HepG2 (cell line): ENCODE data around the gene SNX10. TPM values are rescaled to one million over a fixed set of nuclear protein-coding genes. Genes with fewer than 3 reads are reported as not detected.
A peak's percentile ranks its signal among the peaks of the same experiment; 100 is the strongest.

Source experiments
- KDM5B ChIP-seq: sonication (generic); formaldehyde crosslinking; IDR thresholded peaks from 2 replicates; pipeline ENCODE4 v1.4.0; 2020; ENCODE audit warnings: missing genetic modification reagents, mild to moderate bottlenecking, borderline replicate concordance
- SRF ChIP-seq: IDR thresholded peaks from 2 replicates; pipeline ENCODE4 v1.6.1; 2011; ENCODE audit warnings: mild to moderate bottlenecking, low read depth, low read length, moderate library complexity
- TBX2 ChIP-seq: sonication (generic); formaldehyde crosslinking; IDR thresholded peaks from 2 replicates; pipeline ENCODE4 v1.5.0; 2020; ENCODE audit warnings: missing genetic modification reagents, mild to moderate bottlenecking, borderline replicate concordance
- ZNF281 ChIP-seq: sonication (generic); formaldehyde crosslinking; IDR thresholded peaks from 2 replicates; pipeline ENCODE4 v1.4.0; 2020; ENCODE audit warnings: missing genetic modification reagents, borderline replicate concordance
- polyA plus RNA-seq, 8 experiments: library from polyadenylated mRNA; depleted of rRNA in 3 of 8; stranded (reverse) in 7 of 8; unstranded in 1 of 8; fragments of >200 nt; fragmentation: Illumina TruSeq in 4 of 8; extraction: Trizol in 4 of 8; gene quantifications; 2 replicates each; pipeline versions ENCODE4 v1.2.1 to v1.2.3, GENCODE V29; 2011 to 2016; ENCODE audit warnings: low read depth in 4 of 8, missing spikeins in 1 of 8, mixed read lengths in 1 of 8; ENCODE audit not compliant: insufficient read depth in 1 of 8
- total RNA-seq, 5 experiments: library from RNA; depleted of rRNA; stranded (reverse); fragments of >200 nt; fragmentation: Illumina TruSeq; extraction: Trizol; gene quantifications; 2 replicates each; pipeline ENCODE4 v1.2.3, GENCODE V29; 2016; ENCODE audit warnings: low read depth in 1 of 5
- TF ChIP-seq, protein P1 (sequence below): sonication (generic); formaldehyde crosslinking; IDR thresholded peaks from 2 replicates; pipeline ENCODE4 v1.4.0; 2020; ENCODE audit warnings: mild to moderate bottlenecking, missing genetic modification reagents, borderline replicate concordance
- TF ChIP-seq, protein P2 (sequence below): sonication (generic); formaldehyde crosslinking; conservative IDR thresholded peaks from 2 replicates; pipeline ENCODE4 v1.4.0; 2020; ENCODE audit warnings: mild to moderate bottlenecking, missing genetic modification reagents, moderate library complexity
- TF ChIP-seq, protein P3 (sequence below): IDR thresholded peaks from 2 replicates; pipeline ENCODE4 v1.6.1; 2018; ENCODE audit warnings: missing genetic modification reagents, mild to moderate bottlenecking, missing compliant biosample characterization
- TF ChIP-seq, protein P4 (sequence below): sonication (generic); formaldehyde crosslinking; IDR thresholded peaks from 2 replicates; pipeline ENCODE4 v1.5.1; 2020; ENCODE audit warnings: mild to moderate bottlenecking, missing genetic modification reagents

SNX10 gene
- total and polyA plus RNA-seq, 2 of the 13 experiments (the other 11 are each of a cell fraction or from before 2014, with no cell fraction given): 26.0 to 27.6 TPM

DNA sequence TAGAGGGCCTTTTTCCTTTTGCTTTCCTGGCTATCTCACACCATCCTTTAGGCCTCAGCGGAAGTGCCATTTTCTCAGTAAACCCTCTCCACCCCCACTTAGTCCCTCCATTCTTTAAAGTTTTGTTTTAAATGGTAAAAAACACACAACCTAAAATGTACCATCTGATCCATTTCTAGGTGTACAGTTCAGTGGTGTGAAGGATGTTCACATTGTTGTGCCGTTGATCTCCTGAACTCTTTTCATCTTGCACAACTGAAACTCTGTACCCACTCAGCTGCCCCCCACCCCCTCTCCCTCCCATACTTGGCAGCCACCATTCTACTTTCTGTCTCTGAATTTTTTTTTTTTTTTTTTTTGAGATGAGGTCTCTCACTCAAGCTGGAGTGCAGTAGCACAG is 52.2 kb downstream of the SNX10 start (continued):
- TF ChIP-seq, protein P1, sequence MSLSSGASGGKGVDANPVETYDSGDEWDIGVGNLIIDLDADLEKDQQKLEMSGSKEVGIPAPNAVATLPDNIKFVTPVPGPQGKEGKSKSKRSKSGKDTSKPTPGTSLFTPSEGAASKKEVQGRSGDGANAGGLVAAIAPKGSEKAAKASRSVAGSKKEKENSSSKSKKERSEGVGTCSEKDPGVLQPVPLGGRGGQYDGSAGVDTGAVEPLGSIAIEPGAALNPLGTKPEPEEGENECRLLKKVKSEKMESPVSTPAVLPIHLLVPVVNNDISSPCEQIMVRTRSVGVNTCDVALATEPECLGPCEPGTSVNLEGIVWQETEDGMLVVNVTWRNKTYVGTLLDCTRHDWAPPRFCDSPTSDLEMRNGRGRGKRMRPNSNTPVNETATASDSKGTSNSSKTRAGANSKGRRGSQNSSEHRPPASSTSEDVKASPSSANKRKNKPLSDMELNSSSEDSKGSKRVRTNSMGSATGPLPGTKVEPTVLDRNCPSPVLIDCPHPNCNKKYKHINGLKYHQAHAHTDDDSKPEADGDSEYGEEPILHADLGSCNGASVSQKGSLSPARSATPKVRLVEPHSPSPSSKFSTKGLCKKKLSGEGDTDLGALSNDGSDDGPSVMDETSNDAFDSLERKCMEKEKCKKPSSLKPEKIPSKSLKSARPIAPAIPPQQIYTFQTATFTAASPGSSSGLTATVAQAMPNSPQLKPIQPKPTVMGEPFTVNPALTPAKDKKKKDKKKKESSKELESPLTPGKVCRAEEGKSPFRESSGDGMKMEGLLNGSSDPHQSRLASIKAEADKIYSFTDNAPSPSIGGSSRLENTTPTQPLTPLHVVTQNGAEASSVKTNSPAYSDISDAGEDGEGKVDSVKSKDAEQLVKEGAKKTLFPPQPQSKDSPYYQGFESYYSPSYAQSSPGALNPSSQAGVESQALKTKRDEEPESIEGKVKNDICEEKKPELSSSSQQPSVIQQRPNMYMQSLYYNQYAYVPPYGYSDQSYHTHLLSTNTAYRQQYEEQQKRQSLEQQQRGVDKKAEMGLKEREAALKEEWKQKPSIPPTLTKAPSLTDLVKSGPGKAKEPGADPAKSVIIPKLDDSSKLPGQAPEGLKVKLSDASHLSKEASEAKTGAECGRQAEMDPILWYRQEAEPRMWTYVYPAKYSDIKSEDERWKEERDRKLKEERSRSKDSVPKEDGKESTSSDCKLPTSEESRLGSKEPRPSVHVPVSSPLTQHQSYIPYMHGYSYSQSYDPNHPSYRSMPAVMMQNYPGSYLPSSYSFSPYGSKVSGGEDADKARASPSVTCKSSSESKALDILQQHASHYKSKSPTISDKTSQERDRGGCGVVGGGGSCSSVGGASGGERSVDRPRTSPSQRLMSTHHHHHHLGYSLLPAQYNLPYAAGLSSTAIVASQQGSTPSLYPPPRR (CRISPR knock-in tag): 0 out of 2 replicates have a peak, but pooled peaks have one; percentile 1
- TF ChIP-seq, protein P2, sequence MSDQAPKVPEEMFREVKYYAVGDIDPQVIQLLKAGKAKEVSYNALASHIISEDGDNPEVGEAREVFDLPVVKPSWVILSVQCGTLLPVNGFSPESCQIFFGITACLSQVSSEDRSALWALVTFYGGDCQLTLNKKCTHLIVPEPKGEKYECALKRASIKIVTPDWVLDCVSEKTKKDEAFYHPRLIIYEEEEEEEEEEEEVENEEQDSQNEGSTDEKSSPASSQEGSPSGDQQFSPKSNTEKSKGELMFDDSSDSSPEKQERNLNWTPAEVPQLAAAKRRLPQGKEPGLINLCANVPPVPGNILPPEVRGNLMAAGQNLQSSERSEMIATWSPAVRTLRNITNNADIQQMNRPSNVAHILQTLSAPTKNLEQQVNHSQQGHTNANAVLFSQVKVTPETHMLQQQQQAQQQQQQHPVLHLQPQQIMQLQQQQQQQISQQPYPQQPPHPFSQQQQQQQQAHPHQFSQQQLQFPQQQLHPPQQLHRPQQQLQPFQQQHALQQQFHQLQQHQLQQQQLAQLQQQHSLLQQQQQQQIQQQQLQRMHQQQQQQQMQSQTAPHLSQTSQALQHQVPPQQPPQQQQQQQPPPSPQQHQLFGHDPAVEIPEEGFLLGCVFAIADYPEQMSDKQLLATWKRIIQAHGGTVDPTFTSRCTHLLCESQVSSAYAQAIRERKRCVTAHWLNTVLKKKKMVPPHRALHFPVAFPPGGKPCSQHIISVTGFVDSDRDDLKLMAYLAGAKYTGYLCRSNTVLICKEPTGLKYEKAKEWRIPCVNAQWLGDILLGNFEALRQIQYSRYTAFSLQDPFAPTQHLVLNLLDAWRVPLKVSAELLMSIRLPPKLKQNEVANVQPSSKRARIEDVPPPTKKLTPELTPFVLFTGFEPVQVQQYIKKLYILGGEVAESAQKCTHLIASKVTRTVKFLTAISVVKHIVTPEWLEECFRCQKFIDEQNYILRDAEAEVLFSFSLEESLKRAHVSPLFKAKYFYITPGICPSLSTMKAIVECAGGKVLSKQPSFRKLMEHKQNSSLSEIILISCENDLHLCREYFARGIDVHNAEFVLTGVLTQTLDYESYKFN: peak; percentile 68; the same call in 1 of the 2 replicates
- TF ChIP-seq, protein P3, sequence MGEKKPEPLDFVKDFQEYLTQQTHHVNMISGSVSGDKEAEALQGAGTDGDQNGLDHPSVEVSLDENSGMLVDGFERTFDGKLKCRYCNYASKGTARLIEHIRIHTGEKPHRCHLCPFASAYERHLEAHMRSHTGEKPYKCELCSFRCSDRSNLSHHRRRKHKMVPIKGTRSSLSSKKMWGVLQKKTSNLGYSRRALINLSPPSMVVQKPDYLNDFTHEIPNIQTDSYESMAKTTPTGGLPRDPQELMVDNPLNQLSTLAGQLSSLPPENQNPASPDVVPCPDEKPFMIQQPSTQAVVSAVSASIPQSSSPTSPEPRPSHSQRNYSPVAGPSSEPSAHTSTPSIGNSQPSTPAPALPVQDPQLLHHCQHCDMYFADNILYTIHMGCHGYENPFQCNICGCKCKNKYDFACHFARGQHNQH: 0 out of 2 replicates have a peak, but pooled peaks have one; percentile 49
- TF ChIP-seq SRF: peak; percentile 62; the same call in 1 of the 2 replicates
- TF ChIP-seq KDM5B (CRISPR knock-in tag): no peak
- TF ChIP-seq TBX2 (CRISPR knock-in tag): peak; percentile 32; the same call in 1 of the 2 replicates
- TF ChIP-seq ZNF281: peak; percentile 56; the same call in 1 of the 2 replicates
- TF ChIP-seq, protein P4, sequence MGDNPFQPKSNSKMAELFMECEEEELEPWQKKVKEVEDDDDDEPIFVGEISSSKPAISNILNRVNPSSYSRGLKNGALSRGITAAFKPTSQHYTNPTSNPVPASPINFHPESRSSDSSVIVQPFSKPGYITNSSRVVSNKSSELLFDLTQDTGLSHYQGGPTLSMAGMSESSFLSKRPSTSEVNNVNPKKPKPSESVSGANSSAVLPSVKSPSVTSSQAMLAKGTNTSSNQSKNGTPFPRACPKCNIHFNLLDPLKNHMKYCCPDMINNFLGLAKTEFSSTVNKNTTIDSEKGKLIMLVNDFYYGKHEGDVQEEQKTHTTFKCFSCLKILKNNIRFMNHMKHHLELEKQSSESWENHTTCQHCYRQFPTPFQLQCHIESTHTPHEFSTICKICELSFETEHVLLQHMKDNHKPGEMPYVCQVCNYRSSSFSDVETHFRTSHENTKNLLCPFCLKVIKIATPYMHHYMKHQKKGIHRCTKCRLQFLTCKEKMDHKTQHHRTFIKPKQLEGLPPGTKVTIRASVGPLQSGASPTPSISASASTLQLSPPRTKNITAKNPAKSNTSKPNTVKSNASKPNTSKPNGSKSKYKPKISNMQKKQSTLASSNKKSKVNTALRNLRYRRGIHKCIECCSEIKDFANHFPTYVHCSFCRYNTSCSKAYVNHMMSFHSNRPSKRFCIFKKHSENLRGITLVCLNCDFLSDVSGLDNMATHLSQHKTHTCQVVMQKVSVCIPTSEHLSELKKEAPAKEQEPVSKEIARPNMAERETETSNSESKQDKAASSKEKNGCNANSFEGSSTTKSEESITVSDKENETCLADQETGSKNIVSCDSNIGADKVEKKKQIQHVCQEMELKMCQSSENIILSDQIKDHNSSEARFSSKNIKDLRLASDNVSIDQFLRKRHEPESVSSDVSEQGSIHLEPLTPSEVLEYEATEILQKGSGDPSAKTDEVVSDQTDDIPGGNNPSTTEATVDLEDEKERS (CRISPR knock-in tag): peak; percentile 44; the same call in 1 of the 2 replicates
